MM.1S (cell line): Measurements from ENCODE around the gene TBC1D25.

Source experiments
- CTCF ChIP-seq: fragments of 300-600 bp; sonication (generic); IDR thresholded peaks from 2 replicates; pipeline ENCODE4 v1.5.1; 2016; ENCODE audit warnings: antibody characterized with exemption, low read length, mixed read lengths
- EZH2 ChIP-seq: fragments of 300-600 bp; sonication (generic); optimal IDR thresholded peaks from 2 replicates; pipeline ENCODE3; 2017; ENCODE audit warnings: low read depth, mild to moderate bottlenecking, antibody characterized with exemption, low read length, mixed read lengths

- TF ChIP-seq CTCF (no peak), EZH2 (no peak)
These were observed 62.4 kb downstream of the TBC1D25 start for GRCh38 chrX:48601741-48602394.
